ENCODE results near the gene DUSP22. TPM values are rescaled to one million over a fixed set of nuclear protein-coding genes. Genes with fewer than 3 reads are reported as not detected.

DUSP22 gene
- polyA plus RNA-seq, 1 donor, result 24.2 TPM

GRCh38 chr6:296151-297122, 4.2 kb downstream of the DUSP22 start:
- DNase-seq (ENCODE audit: low read depth), result no peak

- no peak for DNase-seq (ENCODE audit: low read depth)
Measured at GRCh38 chr6:297571-298232, 5.4 kb downstream of the DUSP22 start.

GRCh38 chr6:298233-299103, 6.2 kb downstream of the DUSP22 start:
- DNase-seq (ENCODE audit: low read depth), result no peak

GRCh38 chr6:299104-299980, 7.1 kb downstream of the DUSP22 start:
- no peak for DNase-seq (ENCODE audit: low read depth)

GRCh38 chr6:300026-300425, 7.7 kb downstream of the DUSP22 start:
- DNase-seq (ENCODE audit: low read depth), result no peak

GRCh38 chr6:300494-301198, 8.4 kb downstream of the DUSP22 start:
- DNase-seq (ENCODE audit: low read depth), result no peak

GRCh38 chr6:301526-301925, 9.2 kb downstream of the DUSP22 start:
- DNase-seq (ENCODE audit: low read depth), result no peak

GRCh38 chr6:301929-302705, 9.8 kb downstream of the DUSP22 start:
- DNase-seq (ENCODE audit: low read depth), result no peak

GRCh38 chr6:302760-303159, 10.5 kb downstream of the DUSP22 start:
- DNase-seq (ENCODE audit: low read depth), result no peak

GRCh38 chr6:303263-303662, 11.0 kb downstream of the DUSP22 start:
- DNase-seq (ENCODE audit: low read depth), result no peak

- DNase-seq (ENCODE audit: low read depth), result no peak
Measured at GRCh38 chr6:303948-304558, 11.8 kb downstream of the DUSP22 start.

- no peak for DNase-seq (ENCODE audit: low read depth)
Measured at GRCh38 chr6:304833-305370, 12.6 kb downstream of the DUSP22 start.

- no peak for DNase-seq (ENCODE audit: low read depth)
Measured at GRCh38 chr6:305371-306206, 13.3 kb downstream of the DUSP22 start.

GRCh38 chr6:306641-307061, 14.4 kb downstream of the DUSP22 start:
- no peak for DNase-seq (ENCODE audit: low read depth)

- no peak for DNase-seq (ENCODE audit: low read depth)
Measured at GRCh38 chr6:307065-307814, 15.0 kb downstream of the DUSP22 start.

GRCh38 chr6:307874-308273, 15.6 kb downstream of the DUSP22 start:
- DNase-seq (ENCODE audit: low read depth), result no peak

- no peak for DNase-seq (ENCODE audit: low read depth)
Measured at GRCh38 chr6:308307-308706, 16.0 kb downstream of the DUSP22 start.
